Suprapubic skin (tissue), 4 donors: Measurements from ENCODE around the gene PTGES2. TPM values are rescaled to one million over a fixed set of nuclear protein-coding genes. Genes with fewer than 3 reads are reported as not detected.
"Not testable (repeated sequence)": the region's sequence is repeated elsewhere in the genome, so short reads cannot be mapped to it uniquely, and the experiment has no call there.

ENCODE experiments used
- DNase-seq, 2 donors: peaks; one replicate each; pipeline ENCODE4 v3.0.0-alpha.2; 2019; ENCODE audit warnings: low spot score in 2 of 2
- H3K27ac ChIP-seq: fragments of 200-600 bp; sonication (generic); one replicate; pipeline ENCODE4 v1.5.1; 2019
- H3K27me3 ChIP-seq: fragments of 200-600 bp; sonication (generic); one replicate; pipeline ENCODE4 v1.5.1; 2019
- H3K36me3 ChIP-seq: fragments of 200-600 bp; sonication (generic); one replicate; pipeline ENCODE4 v1.5.1; 2019
- H3K4me1 ChIP-seq: fragments of 200-600 bp; sonication (generic); one replicate; pipeline ENCODE4 v1.5.1; 2019
- H3K4me3 ChIP-seq: fragments of 200-600 bp; sonication (generic); one replicate; pipeline ENCODE4 v1.5.1; 2019; ENCODE audit warnings: mild to moderate bottlenecking
- H3K9me3 ChIP-seq: fragments of 200-600 bp; sonication (generic); one replicate; pipeline ENCODE4 v1.5.1; 2019
- EP300 ChIP-seq: sonication (generic); formaldehyde crosslinking; IDR thresholded peaks from one replicate; pipeline ENCODE4 v1.6.1; 2017; ENCODE audit warnings: antibody characterized with exemption
- POLR2A ChIP-seq, 2 donors: fragments of 450-650 bp; IDR thresholded peaks; one replicate each; pipeline ENCODE4 v1.6.1; 2017; ENCODE audit warnings: antibody characterized with exemption in 2 of 2, mild to moderate bottlenecking in 2 of 2, moderate library complexity in 2 of 2
- POLR2AphosphoS5 ChIP-seq, 3 donors: sonication (generic); formaldehyde crosslinking; IDR thresholded peaks; one replicate each; pipeline ENCODE4 v1.6.1; 2017; ENCODE audit warnings: antibody characterized with exemption in 3 of 3
- WGBS: methylation state at CpG from one replicate; pipeline ENCODE4 v1.1.5; 2018; 5-methylcytosine and 5-hydroxymethylcytosine counted together
- total RNA-seq, 4 donors: library from RNA; depleted of rRNA; stranded (reverse); fragments of >200 nt; gene quantifications; one replicate each; pipeline ENCODE4 v1.1.0, GENCODE V29; 2016
- TF ChIP-seq, protein P1 (sequence below), 2 donors: fragments of 200-600 bp in 1 of 2; fragments of 450-650 bp in 1 of 2; sonication (generic) in 1 of 2; IDR thresholded peaks; one replicate each; pipeline ENCODE4 v1.5.1; 2016 to 2019; ENCODE audit warnings: antibody characterized with exemption in 2 of 2, mild to moderate bottlenecking in 1 of 2, moderate library complexity in 1 of 2

The PTGES2 gene
- total RNA-seq, 4 donors from 2014 or later = 47.4 to 76.0 (median 55.9) TPM

DNA sequence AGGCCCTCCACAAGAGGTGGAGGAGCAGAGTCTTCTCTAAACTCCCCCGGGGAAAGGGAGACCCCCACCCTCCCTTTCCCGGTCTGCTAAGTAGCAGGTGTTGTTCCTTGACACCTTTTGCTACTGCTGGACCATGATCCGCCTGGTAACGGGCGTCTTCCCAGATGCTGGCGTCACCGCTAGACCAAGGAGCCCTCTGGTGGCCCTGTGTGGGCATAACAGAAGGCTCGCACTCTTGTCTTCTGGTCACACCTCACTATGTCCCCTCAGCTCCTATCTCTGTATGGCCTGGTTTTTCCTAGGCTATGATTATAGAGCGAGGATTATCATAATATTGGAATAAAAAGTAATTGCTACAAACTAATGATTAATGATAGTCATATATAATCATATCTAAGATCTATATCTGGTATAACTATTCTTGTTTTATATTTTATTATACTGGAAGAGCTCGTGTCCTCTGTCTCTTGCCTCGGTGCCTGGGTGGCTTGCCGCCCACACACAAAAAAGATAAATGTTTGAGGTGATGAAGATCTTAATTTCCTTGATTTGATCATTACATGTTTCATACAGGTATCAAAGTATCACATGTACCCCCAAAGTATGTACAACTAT is 2.6 kb upstream of the PTGES2 start:
- peaks cover 35% of the 10 kb centered on the region for H3K4me1 ChIP-seq
- H3K9me3 ChIP-seq, H3K36me3 ChIP-seq, H3K27me3 ChIP-seq, H3K27ac ChIP-seq, H3K4me3 ChIP-seq, DNase-seq: not testable (repeated sequence)
- 37% methylated on average over 10 of the region's 12 CpGs for WGBS
- TF ChIP-seq, protein P1, sequence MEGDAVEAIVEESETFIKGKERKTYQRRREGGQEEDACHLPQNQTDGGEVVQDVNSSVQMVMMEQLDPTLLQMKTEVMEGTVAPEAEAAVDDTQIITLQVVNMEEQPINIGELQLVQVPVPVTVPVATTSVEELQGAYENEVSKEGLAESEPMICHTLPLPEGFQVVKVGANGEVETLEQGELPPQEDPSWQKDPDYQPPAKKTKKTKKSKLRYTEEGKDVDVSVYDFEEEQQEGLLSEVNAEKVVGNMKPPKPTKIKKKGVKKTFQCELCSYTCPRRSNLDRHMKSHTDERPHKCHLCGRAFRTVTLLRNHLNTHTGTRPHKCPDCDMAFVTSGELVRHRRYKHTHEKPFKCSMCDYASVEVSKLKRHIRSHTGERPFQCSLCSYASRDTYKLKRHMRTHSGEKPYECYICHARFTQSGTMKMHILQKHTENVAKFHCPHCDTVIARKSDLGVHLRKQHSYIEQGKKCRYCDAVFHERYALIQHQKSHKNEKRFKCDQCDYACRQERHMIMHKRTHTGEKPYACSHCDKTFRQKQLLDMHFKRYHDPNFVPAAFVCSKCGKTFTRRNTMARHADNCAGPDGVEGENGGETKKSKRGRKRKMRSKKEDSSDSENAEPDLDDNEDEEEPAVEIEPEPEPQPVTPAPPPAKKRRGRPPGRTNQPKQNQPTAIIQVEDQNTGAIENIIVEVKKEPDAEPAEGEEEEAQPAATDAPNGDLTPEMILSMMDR (IDR thresholded peaks at IDR 0.05) = peak in 1 of 2 donors; percentile 52

DNA sequence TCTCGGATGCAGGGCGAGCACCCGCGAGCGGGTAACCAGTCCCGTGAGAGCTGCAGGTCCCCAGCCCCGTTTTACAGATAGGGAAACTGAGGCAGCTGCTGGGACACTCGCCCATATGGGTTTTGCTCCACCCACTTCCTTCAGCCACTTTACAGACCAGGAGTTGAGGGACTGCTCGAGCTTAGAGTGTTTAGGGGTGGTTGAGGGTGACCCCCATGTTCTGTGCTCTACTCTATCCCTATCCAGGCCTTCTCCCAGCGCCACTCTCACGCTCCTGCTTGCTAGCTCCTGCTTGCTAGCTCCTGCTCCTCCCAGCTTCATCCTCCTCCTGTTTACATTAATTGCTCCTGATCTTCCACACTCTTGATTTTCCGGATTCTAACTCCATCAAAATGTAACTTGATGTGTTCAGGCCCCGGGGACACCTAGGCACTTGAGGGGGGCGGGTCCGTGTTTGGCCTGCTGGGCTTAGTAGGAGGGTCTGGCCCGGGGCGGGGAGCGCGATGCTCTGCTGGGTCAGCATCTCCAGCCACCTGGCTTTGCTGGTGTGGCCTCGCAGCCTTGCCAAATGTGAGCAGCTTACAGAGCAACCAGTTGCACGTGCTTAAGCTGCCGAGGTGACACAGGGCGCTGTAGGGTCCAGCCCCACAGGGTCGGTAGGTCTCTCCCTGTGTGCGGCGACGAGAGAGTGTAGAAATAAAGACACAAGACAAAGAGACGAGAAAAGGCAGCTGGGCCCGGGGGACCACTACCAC is 1.5 kb upstream of the PTGES2 start:
- DNase-seq = peak in 1 of 2 donors; percentile 75
- peak overlapping the region; percentile 98 for H3K4me3 ChIP-seq
- TF ChIP-seq POLR2A (IDR thresholded peaks at IDR 0.05) (no peak), EP300 (no peak), POLR2AphosphoS5 (IDR thresholded peaks at IDR 0.05) (no peak)
- TF ChIP-seq, protein P1 (IDR thresholded peaks at IDR 0.05) = no peak
- WGBS = 46% methylated on average over 29 of the region's 29 CpGs
- peaks cover 2% of the 10 kb centered on the region for H3K36me3 ChIP-seq
- H3K27me3 ChIP-seq = no peaks in the 10 kb centered on the region
- H3K9me3 ChIP-seq = no peaks in the 10 kb centered on the region
- peak overlapping the region; percentile 99 for H3K27ac ChIP-seq
- H3K4me1 ChIP-seq = peaks cover 37% of the 10 kb centered on the region

DNA sequence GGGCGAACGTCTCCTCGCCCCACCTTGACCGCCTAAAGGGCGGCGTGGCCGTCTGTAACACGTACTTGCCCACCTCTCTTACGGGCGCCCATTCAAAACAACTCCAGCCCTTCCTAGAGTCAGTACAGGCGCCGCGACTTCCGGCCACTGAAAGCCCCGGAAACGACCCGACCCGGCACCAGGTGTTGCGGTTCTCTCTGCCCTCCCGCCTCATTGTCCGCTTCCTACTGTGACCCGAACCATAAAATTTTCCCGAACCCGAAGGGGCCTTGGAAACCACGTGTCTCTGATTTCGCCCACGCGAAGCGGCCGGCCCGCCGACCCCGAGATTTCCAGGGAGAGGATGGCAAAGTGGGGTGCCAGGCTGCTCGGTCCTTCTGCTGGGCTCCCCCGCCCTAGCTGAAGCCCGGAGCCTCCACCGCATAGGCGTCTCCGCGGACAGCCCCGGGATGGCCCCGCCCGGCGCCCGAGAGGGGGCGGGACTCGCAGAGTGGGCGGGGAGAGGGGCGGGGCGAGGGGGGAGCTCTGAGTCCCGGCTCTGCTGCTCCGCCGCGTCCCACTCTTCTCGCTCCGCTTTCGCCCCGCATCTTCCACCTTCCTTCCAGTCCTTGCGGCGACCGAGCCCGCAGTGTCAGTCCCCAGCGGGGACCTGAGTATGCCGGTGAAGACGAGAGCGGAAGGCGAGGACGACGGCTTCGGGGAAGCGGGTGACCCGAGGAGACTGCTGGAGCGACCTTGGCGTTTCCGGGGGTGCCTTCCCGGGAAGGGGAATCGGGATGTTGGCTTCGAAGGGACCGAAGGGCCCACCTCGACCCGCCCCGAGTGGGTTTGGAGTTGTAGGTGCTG is 684 bp upstream of the PTGES2 start:
- H3K4me3 ChIP-seq = peak overlapping the region; percentile 98
- H3K4me1 ChIP-seq = peaks cover 37% of the 10 kb centered on the region
- H3K9me3 ChIP-seq = no peaks in the 10 kb centered on the region
- DNase-seq = peak; percentile 88 to 93
- WGBS = 0% methylated on average over 27 of the region's 82 CpGs
- TF ChIP-seq POLR2A (IDR thresholded peaks at IDR 0.05) (no peak), POLR2AphosphoS5 (IDR thresholded peaks at IDR 0.05) (peak in 2 of 3 donors; percentile 9 to 50)
- H3K36me3 ChIP-seq = peaks cover 10% of the 10 kb centered on the region
- H3K27ac ChIP-seq = peak overlapping the region; percentile 99
- no peaks in the 10 kb centered on the region for H3K27me3 ChIP-seq

DNA sequence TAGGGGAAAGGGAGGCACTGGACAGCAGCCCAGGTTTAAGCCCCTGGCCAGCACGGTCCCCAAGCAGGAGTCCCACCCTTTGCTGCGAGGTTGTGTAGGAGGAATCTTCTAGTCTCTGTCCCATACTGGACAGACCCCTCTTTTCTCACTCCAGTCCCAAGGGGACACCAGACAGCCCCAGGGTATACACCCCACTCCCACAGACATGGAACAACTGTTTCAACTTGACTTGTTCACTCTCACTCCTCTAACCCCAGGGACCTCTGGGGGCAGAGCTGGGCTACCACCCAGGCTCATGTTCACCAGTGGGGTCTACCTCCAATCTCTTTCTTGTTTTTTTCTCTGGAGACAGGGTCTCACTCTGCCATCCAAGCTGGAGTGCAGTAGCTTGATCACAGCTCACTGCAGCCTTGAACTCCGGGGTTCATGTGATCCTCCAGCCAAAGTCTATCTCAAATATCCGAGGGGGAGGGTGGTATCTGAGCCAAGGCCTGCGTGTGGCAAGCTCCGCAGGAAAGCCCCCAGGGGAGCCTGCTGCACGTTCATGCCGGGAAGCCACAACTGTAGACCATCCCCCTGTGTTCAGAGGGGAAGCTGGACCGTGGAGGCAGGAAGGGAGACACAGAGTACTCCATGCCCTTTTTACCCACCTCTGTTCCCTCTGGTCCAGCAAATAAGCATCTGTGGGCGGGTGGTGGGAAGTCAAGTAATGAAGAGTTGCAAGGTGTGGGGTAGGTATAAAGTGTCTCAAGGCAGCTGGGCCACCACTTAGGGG is 1.8 kb downstream of the PTGES2 start:
- Histone ChIP-seq H3K4me3 (peak overlapping the region; percentile 98), H3K27ac (no peak overlapping the region), H3K4me1 (peaks cover 37% of the 10 kb centered on the region), H3K36me3 (peaks cover 34% of the 10 kb centered on the region), H3K9me3 (no peaks in the 10 kb centered on the region), H3K27me3 (no peaks in the 10 kb centered on the region)
- 43% methylated on average over 9 of the region's 10 CpGs for whole genome bisulfite sequencing
- no peak for TF ChIP-seq POLR2AphosphoS5 (IDR thresholded peaks at IDR 0.05)
- TF ChIP-seq EP300 = no peak
- TF ChIP-seq, protein P1 (IDR thresholded peaks at IDR 0.05) = no peak
- TF ChIP-seq POLR2A (IDR thresholded peaks at IDR 0.05) = no peak
- DNase-seq = peak in 1 of 2 donors; percentile 65

DNA sequence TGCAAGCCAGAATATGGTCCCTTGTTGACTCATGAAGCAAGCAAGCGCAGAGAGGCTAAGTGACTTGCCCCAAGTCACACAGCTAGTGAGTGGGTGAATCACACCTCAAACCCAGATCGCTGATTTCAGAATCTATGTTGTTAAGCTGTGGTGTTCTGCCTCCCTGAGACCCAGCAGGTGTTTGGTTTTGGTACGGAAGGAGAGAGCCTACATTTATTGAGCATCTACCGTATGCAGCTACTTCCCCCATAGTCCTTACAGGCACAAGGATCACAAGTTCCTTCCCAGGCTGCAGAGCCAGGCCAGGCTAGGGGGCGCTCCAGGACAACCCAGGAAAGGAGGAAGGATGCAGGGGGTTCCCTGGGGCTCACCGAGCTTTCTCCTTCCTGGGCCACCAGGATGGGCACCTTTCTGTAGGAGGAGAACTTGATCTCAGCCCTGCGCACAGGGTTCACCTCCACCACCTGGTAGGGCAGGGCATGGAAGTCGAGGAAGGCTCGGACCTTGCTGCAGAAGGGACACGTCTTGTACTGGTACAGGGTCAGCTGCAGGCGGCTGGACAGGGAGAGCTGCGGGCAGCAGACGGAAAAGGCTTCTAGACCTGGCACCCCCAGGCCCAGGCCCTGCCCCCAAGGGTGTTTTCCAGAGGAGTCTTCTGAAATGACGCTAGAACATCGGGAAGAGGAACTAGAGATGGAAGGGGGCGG is 2.5 kb downstream of the PTGES2 start:
- WGBS = 67% methylated on average over 15 of the region's 16 CpGs
- DNase-seq = peak in 1 of 2 donors; percentile 81
- H3K4me3 ChIP-seq = peak overlapping the region; percentile 98

More for the DNA sequence above, 2.5 kb downstream of the PTGES2 start:
- no peaks in the 10 kb centered on the region for H3K27me3 ChIP-seq
- no peaks in the 10 kb centered on the region for H3K9me3 ChIP-seq
- peaks cover 41% of the 10 kb centered on the region for H3K36me3 ChIP-seq
- no peak for TF ChIP-seq POLR2AphosphoS5 (IDR thresholded peaks at IDR 0.05)
- TF ChIP-seq, protein P1 (IDR thresholded peaks at IDR 0.05) = peak in 1 of 2 donors; percentile 56
- TF ChIP-seq EP300 = no peak
- TF ChIP-seq POLR2A (IDR thresholded peaks at IDR 0.05) = no peak
- peaks cover 37% of the 10 kb centered on the region for H3K4me1 ChIP-seq
- H3K27ac ChIP-seq = no peak overlapping the region
